ENCODE measurements around the gene ANAPC13.

Gene ANAPC13

GRCh38 chr3:134446800-134447199, 39.0 kb downstream of the ANAPC13 start:
- DNase-seq = no peak
- Histone ChIP-seq H3K4me3 (ENCODE audit: low read depth, low read length) (no peak overlapping the region), H3K27me3 (peaks cover 9% of the 10 kb centered on the region; the same call in 1 of the 2 replicates)

GRCh38 chr3:134445636-134446035, 40.1 kb downstream of the ANAPC13 start:
- no peak for TF ChIP-seq CTCF (IDR thresholded peaks at IDR 0.05; ENCODE audit: low read depth, low read length)
- no peaks in the 10 kb centered on the region for H3K4me1 ChIP-seq
- DNase-seq = no peak
- H3K9me3 ChIP-seq = no peaks in the 10 kb centered on the region; the same call in 1 of the 2 replicates
- no peak overlapping the region for H3K4me3 ChIP-seq (ENCODE audit: low read depth, low read length)
- H3K36me3 ChIP-seq = no peaks in the 10 kb centered on the region
- H3K27me3 ChIP-seq = peaks cover 10% of the 10 kb centered on the region

More at GRCh38 chr3:134446800-134447199, 39.0 kb downstream of the ANAPC13 start:
- H3K4me1 ChIP-seq = no peaks in the 10 kb centered on the region
- no peaks in the 10 kb centered on the region for H3K9me3 ChIP-seq
- no peak for TF ChIP-seq CTCF (IDR thresholded peaks at IDR 0.05; ENCODE audit: low read depth, low read length)
- no peaks in the 10 kb centered on the region for H3K36me3 ChIP-seq

GRCh38 chr3:134445095-134445494, 40.7 kb downstream of the ANAPC13 start:
- H3K4me3 ChIP-seq (ENCODE audit: low read depth, low read length) = no peak overlapping the region
- H3K36me3 ChIP-seq = no peaks in the 10 kb centered on the region
- H3K4me1 ChIP-seq = no peaks in the 10 kb centered on the region
- no peaks in the 10 kb centered on the region; the same call in 1 of the 2 replicates for H3K9me3 ChIP-seq
- peaks cover 15% of the 10 kb centered on the region for H3K27me3 ChIP-seq
- DNase-seq = no peak
- TF ChIP-seq CTCF (IDR thresholded peaks at IDR 0.05; ENCODE audit: low read depth, low read length) = no peak

- Histone ChIP-seq H3K36me3 (no peaks in the 10 kb centered on the region), H3K9me3 (no peaks in the 10 kb centered on the region; the same call in 1 of the 2 replicates), H3K4me3 (ENCODE audit: low read depth, low read length) (no peak overlapping the region), H3K27me3 (peaks cover 41% of the 10 kb centered on the region), H3K4me1 (no peaks in the 10 kb centered on the region)
- DNase-seq = no peak
- no peak for TF ChIP-seq CTCF (IDR thresholded peaks at IDR 0.05; ENCODE audit: low read depth, low read length)
Observed at GRCh38 chr3:134441821-134442220, 44.0 kb downstream of the ANAPC13 start.

GRCh38 chr3:134441321-134441720, 44.5 kb downstream of the ANAPC13 start:
- no peak for TF ChIP-seq CTCF (IDR thresholded peaks at IDR 0.05; ENCODE audit: low read depth, low read length)
- no peak for DNase-seq

GRCh38 chr3:134437211-134437752, 48.5 kb downstream of the ANAPC13 start:
- H3K4me1 ChIP-seq = no peaks in the 10 kb centered on the region
- TF ChIP-seq CTCF (IDR thresholded peaks at IDR 0.05; ENCODE audit: low read depth, low read length) = no peak
- DNase-seq = no peak
- no peaks in the 10 kb centered on the region for H3K36me3 ChIP-seq
- no peaks in the 10 kb centered on the region; the same call in 1 of the 2 replicates for H3K9me3 ChIP-seq
- H3K4me3 ChIP-seq (ENCODE audit: low read depth, low read length) = no peak overlapping the region
- H3K27me3 ChIP-seq = peaks cover 41% of the 10 kb centered on the region

More at GRCh38 chr3:134441321-134441720, 44.5 kb downstream of the ANAPC13 start:
- no peaks in the 10 kb centered on the region; the same call in 1 of the 2 replicates for H3K9me3 ChIP-seq
- H3K4me3 ChIP-seq (ENCODE audit: low read depth, low read length) = no peak overlapping the region
- H3K4me1 ChIP-seq = no peaks in the 10 kb centered on the region
- no peaks in the 10 kb centered on the region for H3K36me3 ChIP-seq
- H3K27me3 ChIP-seq = peaks cover 41% of the 10 kb centered on the region
